ENCODE data around the gene NFASC.

NFASC gene

GRCh38 chr1:204891860-204892259 lies 21.2 kb downstream of the NFASC start:
- DNase-seq: no peak

GRCh38 chr1:204894031-204894430 lies 23.4 kb downstream of the NFASC start:
- no peak for DNase-seq

DNA sequence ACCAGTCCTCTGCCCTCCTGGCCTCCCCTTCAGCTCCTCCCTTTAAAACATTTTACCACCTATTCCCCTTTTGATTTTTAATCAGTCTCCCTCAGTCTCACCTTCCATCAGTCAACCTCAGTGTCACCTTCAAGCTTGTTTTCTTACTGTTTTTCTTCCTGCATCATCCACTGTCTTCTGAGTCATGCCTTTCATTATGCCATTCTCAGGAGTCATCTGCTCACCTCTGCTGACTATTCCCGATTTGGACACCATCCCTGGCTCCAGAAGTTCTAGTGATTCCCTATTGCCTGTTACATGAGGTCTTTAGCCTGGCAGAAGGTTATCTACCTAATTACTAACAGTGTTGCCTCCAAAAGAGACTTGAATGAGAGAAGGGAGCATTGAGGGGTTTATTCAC lies 23.9 kb downstream of the NFASC start:
- no peak for DNase-seq

DNA sequence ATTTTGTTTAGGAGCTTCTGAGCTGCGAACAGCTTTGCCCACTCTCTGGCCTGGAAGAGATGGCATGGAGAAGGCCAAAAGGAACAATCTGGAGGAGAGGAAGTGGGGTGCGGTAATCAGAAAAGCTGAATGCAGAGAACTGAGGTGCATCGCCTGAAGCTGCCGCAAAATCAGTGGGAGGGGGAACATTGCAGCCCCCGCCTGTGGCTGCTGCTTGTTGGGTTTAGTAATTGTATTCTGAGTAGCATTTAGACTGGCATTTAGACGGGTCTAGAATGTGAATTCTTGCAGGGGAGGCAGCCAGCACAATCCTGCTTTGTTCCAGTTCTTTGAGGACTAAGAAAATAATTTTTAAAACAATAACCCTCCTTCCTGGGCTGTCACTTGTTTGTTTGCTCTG lies 25.4 kb downstream of the NFASC start:
- no peak for DNase-seq

DNA sequence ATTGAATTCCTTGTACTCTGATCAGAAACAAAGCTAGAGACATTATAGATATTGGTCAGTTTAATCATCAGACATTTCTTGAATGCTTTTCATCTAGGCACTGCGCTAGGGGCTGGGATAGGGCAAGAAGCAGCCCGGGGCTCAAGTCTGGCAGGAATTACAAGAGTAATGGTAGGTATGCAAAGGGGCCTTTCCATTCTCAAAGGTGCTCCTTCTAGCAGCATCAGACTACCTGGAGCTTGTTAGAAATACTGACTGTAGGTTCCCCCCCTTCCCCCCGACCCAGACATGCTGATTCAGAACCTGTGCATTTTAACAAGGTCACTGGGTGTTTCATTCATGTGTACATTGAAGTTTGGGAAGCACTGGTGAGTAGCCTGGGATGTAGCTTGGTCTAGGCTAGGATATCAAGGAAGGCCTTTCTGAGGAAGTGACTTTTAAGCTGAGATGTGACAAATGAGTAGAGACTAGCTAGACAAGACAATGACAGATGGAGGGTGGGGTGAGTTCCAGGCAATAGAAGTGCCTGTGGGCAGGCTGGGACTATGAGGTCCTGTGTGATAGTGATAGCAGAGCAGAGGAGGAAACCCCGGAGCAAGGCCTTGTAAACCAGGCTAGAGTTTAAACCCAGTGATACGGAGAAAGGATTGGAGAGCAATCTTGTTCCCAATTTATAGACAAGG lies 26.3 kb downstream of the NFASC start:
- DNase-seq: no peak

- no peak for DNase-seq
Measured at GRCh38 chr1:204900721-204901120, 30.1 kb downstream of the NFASC start.

DNA sequence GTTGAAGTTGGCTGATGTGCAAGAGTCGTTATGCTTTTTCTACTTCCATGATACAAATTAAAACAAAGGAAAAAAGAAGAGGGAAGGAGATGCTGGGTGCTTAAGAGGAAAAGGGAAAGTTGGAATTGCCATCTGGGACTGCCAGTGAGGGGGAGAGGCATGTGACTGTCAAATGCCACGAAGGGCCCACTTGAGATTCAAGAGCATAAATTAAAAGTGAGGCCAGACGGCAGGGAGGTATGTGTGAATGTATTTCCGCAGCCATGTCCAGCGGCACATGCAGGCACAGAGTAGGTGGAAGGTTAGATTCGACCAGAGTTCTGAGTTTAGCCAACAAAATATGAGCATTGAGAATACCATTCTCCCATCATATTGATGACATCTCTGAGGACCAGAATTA lies 32.0 kb downstream of the NFASC start:
- DNase-seq: no peak

GRCh38 chr1:204904228-204904810 lies 33.7 kb downstream of the NFASC start:
- DNase-seq: no peak

- DNase-seq: no peak
Measured at GRCh38 chr1:204909109-204909508, 38.4 kb downstream of the NFASC start.

GRCh38 chr1:204915861-204916495 lies 45.3 kb downstream of the NFASC start:
- DNase-seq: no peak

GRCh38 chr1:204917802-204918201 lies 47.1 kb downstream of the NFASC start:
- no peak for DNase-seq

DNA sequence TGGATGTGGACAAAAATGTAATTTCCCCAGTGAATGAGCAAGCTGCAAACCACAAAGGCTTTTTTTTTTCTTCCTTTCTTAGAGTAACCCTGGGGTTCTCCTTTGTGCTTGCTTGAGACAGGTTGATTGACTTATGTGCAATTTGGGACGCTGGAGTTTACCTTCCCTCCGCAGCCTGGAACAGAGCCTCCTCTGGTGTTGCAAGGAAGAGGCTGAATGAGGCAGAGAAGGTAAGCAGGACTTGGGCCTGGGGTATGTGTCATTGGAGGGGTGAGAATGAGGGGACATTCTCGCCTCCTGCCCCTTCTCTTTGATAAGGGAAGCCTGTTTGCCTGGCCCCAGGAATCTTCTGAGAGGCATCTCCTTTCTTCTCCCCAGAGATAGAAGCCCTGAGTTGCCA lies 49.8 kb downstream of the NFASC start:
- DNase-seq: no peak

GRCh38 chr1:204920967-204921366 lies 50.3 kb downstream of the NFASC start:
- no peak for DNase-seq

- no peak for DNase-seq
Measured at GRCh38 chr1:204921855-204922516, 51.3 kb downstream of the NFASC start.

DNA sequence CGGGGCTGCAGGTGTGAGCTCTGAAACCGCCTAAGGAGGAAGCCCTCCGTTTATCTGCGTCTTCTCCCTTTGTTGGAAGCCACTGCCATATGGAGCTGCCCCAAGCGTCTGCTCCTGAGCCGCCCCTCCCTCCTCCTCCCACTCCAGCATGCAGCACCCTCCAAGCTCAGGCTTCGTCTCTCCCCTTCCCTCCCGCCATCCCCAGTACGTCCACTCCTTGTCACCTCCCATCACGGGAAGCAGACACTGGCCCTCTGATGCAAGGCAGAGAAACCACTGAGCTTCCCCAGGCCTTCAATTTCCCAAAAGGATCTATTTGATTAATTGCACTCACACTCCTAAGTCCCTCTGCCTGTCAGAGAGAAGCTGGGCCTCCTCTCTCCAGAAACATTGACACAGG lies 52.5 kb downstream of the NFASC start:
- DNase-seq: no peak

- no peak for DNase-seq
Measured at GRCh38 chr1:204923626-204924012, 53.0 kb downstream of the NFASC start.

DNA sequence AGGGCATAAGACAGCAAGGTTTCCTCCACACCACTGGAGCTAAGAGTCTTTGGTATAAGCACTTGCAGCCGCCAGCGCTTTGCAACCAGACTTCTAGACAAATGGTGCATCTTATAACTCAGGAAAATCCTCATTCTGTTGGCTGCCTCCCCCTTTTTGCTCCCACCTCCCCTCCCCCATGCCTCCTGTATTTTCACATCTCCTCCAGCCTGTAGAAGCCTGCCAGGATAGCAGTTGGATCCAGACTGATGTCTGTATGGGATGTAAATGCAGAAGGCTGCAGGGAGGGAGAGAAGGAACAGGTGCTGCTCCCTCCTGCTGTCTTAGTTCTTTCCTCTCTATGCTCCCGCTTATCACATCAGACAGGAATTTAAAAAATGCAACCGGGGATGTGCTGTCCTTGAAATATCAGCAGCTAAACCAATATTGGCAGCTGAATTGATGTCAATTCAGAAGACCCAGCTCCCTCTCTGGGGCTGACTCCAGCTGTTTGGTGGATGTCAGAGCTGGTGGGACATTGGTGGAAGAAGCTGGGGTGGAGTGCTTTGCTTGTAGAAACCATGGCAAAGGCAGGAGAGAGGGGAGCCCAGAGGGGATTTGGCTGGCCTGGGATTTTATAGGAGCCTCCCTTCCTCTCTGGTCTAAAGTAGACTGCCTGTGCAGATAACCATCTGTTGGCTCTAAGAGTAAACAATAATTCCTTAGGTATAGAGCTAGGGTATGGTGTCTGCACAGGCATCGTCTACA lies 53.5 kb downstream of the NFASC start:
- DNase-seq: no peak

- DNase-seq: no peak
Measured at GRCh38 chr1:204925701-204926100, 55.0 kb downstream of the NFASC start.

GRCh38 chr1:204927673-204928641 lies 57.3 kb downstream of the NFASC start:
- DNase-seq: no peak

GRCh38 chr1:204928671-204929486 lies 58.2 kb downstream of the NFASC start:
- no peak for DNase-seq

- no peak for DNase-seq
Measured at GRCh38 chr1:204929487-204930154, 59.0 kb downstream of the NFASC start.

Measured in bone marrow (tissue), 2 donors.